Measurements from ENCODE around the gene EMID1. TPM values are rescaled to one million over a fixed set of nuclear protein-coding genes. Genes with fewer than 3 reads are reported as not detected.

Gene EMID1
- total RNA-seq, 2 experiments from 2014 or later = not detected

DNA sequence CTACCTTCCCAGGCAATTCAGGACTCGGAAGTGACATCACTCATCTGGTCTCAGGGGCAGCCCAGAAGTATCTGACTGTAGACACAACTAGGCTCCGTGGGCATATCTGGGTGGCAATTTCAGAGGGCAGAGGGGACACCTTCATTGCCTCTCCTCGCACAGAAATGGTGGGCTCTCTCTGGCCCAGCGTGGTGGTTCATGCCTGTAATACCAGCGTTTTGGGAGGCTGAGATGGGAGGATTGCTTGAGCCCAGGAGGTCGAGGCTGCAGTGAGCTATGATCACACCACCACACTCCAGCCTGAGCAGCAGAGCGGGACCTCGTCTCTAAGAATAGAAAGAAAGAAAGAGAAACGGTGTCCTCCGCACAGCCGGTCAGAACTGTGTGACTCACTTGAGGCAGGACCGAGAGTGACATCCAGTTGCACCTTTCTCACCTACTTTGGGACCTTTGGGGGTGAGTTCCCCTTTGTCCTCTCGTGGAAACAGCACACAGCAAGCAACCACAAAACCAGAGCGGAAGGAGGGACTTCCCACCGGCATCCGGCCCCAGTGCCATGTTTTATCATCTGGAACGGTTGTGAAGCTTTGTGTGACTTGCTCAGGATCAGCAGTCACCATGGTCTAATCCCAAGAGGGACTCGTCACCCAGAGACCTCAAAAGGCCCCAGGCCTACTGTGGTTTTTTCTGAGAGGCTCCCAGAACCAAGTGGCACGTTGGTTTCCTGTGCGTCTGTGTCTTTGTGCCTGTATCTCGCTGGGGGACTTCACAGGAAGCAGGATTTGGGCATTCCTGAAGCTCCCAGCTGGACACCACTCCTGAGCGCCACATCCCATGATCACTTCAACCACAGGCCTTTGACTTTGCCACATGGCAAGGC is 38.4 kb upstream of the EMID1 start:
- Histone ChIP-seq H2AFZ (ENCODE audit: low read length) (no peak overlapping the region), H3K36me3 (ENCODE audit: insufficient read depth, low read length) (no peaks in the 10 kb centered on the region), H3K9me2 (ENCODE audit: insufficient read depth, low read length) (no peaks in the 10 kb centered on the region), H3K4me2 (ENCODE audit: low read length) (no peak overlapping the region), H3K9me3 (ENCODE audit: low read length) (no peaks in the 10 kb centered on the region), H4K20me1 (ENCODE audit: insufficient read depth, low read length) (no peaks in the 10 kb centered on the region), H3K27ac (ENCODE audit: low read depth, low read length, poor library complexity, severe bottlenecking) (no peak overlapping the region), H3K79me2 (ENCODE audit: insufficient read depth, low read depth, low read length) (no peaks in the 10 kb centered on the region), H3K4me1 (ENCODE audit: insufficient read depth, low read length, poor library complexity, severe bottlenecking) (peaks cover 5% of the 10 kb centered on the region), H3K4me3 (ENCODE audit: low read depth, low read length, poor library complexity, severe bottlenecking) (no peak overlapping the region)
- intact Hi-C loops (cut with micrococcal nuclease; ENCODE audit: unreplicated experiment) = no loop called here
- no peak for TF ChIP-seq EZH2phosphoT487 (IDR thresholded peaks at IDR 0.05; ENCODE audit: borderline replicate concordance, low read depth, low read length)
- TF ChIP-seq, protein P1, sequence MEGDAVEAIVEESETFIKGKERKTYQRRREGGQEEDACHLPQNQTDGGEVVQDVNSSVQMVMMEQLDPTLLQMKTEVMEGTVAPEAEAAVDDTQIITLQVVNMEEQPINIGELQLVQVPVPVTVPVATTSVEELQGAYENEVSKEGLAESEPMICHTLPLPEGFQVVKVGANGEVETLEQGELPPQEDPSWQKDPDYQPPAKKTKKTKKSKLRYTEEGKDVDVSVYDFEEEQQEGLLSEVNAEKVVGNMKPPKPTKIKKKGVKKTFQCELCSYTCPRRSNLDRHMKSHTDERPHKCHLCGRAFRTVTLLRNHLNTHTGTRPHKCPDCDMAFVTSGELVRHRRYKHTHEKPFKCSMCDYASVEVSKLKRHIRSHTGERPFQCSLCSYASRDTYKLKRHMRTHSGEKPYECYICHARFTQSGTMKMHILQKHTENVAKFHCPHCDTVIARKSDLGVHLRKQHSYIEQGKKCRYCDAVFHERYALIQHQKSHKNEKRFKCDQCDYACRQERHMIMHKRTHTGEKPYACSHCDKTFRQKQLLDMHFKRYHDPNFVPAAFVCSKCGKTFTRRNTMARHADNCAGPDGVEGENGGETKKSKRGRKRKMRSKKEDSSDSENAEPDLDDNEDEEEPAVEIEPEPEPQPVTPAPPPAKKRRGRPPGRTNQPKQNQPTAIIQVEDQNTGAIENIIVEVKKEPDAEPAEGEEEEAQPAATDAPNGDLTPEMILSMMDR (conservative IDR thresholded peaks at IDR 0.05; ENCODE audit: low read length) = no peak
- no TSS peak for BruUV-seq (replicated peaks)
- CTCF ChIA-PET (ENCODE audit: unreplicated experiment) = no interaction called here
- DNase-seq (ENCODE audit: low spot score) = peak; percentile 55
- POLR2A ChIA-PET = interaction anchor here (0.7 kb wide), 1 partner anchor 9 kb away, joined by 6 read pairs; no protein-coding TSS in a partner anchor

DNA sequence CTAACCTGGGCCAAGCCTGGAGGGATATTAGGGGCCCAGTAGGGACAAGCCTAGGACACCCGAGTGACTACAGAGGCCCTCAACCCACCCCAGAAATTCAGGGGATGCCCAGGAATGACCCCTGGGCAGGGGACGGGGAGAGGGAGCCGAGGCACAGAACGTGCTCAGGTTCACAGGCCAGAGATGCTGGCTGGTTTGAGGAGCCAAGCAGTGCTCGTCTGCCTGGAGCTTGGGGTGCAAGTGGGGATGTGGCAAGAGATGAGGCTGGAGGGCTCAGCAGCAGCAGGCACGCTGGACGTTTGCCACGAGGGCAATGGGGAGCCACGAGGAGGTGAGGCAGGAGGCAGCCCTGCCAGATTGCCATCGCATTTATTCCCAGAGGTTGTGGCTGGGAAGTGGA is 34.0 kb upstream of the EMID1 start:
- CTCF ChIA-PET (ENCODE audit: unreplicated experiment) = no interaction called here
- no peak overlapping the region for H3K4me3 ChIP-seq (ENCODE audit: low read depth, low read length, poor library complexity, severe bottlenecking)
- H2AFZ ChIP-seq (ENCODE audit: low read length) = no peak overlapping the region
- DNase-seq (ENCODE audit: low spot score) = no peak
- no TSS peak for BruUV-seq (replicated peaks)
- no peaks in the 10 kb centered on the region for H3K36me3 ChIP-seq (ENCODE audit: insufficient read depth, low read length)
- no peak for TF ChIP-seq EZH2phosphoT487 (IDR thresholded peaks at IDR 0.05; ENCODE audit: borderline replicate concordance, low read depth, low read length)
- TF ChIP-seq, protein P1 (conservative IDR thresholded peaks at IDR 0.05; ENCODE audit: low read length) = no peak
- 0 out of 2 replicates have a peak, but pooled peaks cover 6% of the 10 kb centered on the region for H3K9me3 ChIP-seq (ENCODE audit: low read length)
- no peaks in the 10 kb centered on the region for H3K9me2 ChIP-seq (ENCODE audit: insufficient read depth, low read length)
- POLR2A ChIA-PET = no interaction called here
- no peak overlapping the region for H3K4me2 ChIP-seq (ENCODE audit: low read length)
- intact Hi-C loops (cut with micrococcal nuclease; ENCODE audit: unreplicated experiment) = no loop called here
- H3K79me2 ChIP-seq (ENCODE audit: insufficient read depth, low read depth, low read length) = no peaks in the 10 kb centered on the region
- H4K20me1 ChIP-seq (ENCODE audit: insufficient read depth, low read length) = no peaks in the 10 kb centered on the region
- no peak overlapping the region for H3K27ac ChIP-seq (ENCODE audit: low read depth, low read length, poor library complexity, severe bottlenecking)
- peaks cover 5% of the 10 kb centered on the region for H3K4me1 ChIP-seq (ENCODE audit: insufficient read depth, low read length, poor library complexity, severe bottlenecking)

DNA sequence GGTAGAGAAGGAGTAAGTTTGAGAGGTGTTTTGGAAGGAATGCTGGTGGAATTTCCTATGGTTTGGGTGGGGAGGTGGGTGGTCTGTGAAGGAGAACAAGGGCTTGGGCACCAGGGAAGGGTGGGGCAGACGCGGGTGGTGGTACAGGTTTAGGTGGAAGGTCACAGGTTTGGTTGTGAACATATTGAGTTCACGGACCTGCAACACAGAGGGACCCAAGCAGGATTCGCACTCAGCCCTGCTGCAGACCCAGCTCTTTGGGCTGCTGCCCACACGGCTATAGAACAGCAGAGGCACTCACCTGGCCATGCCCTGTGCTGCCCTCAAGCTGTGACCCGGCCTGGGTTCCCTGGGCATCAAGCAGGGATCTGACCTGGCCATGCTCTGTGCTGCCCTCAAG is 33.5 kb upstream of the EMID1 start:
- no peak for DNase-seq (ENCODE audit: low spot score)
- H3K4me1 ChIP-seq (ENCODE audit: insufficient read depth, low read length, poor library complexity, severe bottlenecking) = peaks cover 3% of the 10 kb centered on the region
- H2AFZ ChIP-seq (ENCODE audit: low read length) = no peak overlapping the region
- no TSS peak for BruUV-seq (replicated peaks)
- CTCF ChIA-PET (ENCODE audit: unreplicated experiment) = no interaction called here
- 0 out of 2 replicates have a peak, but pooled peaks cover 6% of the 10 kb centered on the region for H3K9me3 ChIP-seq (ENCODE audit: low read length)
- no peaks in the 10 kb centered on the region for H4K20me1 ChIP-seq (ENCODE audit: insufficient read depth, low read length)
- H3K79me2 ChIP-seq (ENCODE audit: insufficient read depth, low read depth, low read length) = no peaks in the 10 kb centered on the region
- H3K27ac ChIP-seq (ENCODE audit: low read depth, low read length, poor library complexity, severe bottlenecking) = no peak overlapping the region
- H3K4me2 ChIP-seq (ENCODE audit: low read length) = no peak overlapping the region
- no peak overlapping the region for H3K4me3 ChIP-seq (ENCODE audit: low read depth, low read length, poor library complexity, severe bottlenecking)
- TF ChIP-seq, protein P1 (conservative IDR thresholded peaks at IDR 0.05; ENCODE audit: low read length) = no peak
- TF ChIP-seq EZH2phosphoT487 (IDR thresholded peaks at IDR 0.05; ENCODE audit: borderline replicate concordance, low read depth, low read length) = no peak
- intact Hi-C loops (cut with micrococcal nuclease; ENCODE audit: unreplicated experiment) = no loop called here
- no peaks in the 10 kb centered on the region for H3K36me3 ChIP-seq (ENCODE audit: insufficient read depth, low read length)
- no peaks in the 10 kb centered on the region for H3K9me2 ChIP-seq (ENCODE audit: insufficient read depth, low read length)
- POLR2A ChIA-PET = no interaction called here
